B cell (primary cell): ENCODE data around the gene DPP4. TPM values are rescaled to one million over a fixed set of nuclear protein-coding genes. Genes with fewer than 3 reads are reported as not detected.

Source experiments
- ATAC-seq: fragments of 200-7000 bp; cut with Tn5 transposase; one replicate; pipeline ENCODE4 v1.10.0; 2021; ENCODE audit warnings: low read depth, mild to moderate bottlenecking, moderate number of reproducible peaks, moderate library complexity
- CTCF ChIA-PET: fragments of 350-600 bp; sonication (Branson Sonifier 250); formaldehyde crosslinking; loops from one replicate; lab custom pipeline; 2021; ENCODE audit warnings: antibody characterized with exemption, inconsistent platforms; lab: Charles Lee
- POLR2A ChIA-PET: fragments of 350-600 bp; sonication (Branson Sonifier 250); formaldehyde crosslinking; loops from one replicate; lab custom pipeline; 2021; ENCODE audit warnings: antibody characterized with exemption; lab: Charles Lee
- DNase-seq: peaks from one replicate; pipeline ENCODE4 v3.0.0; 2013
- H2AFZ ChIP-seq: 2 replicates; pipeline ENCODE4 v1.6.1; 2012; ENCODE audit warnings: mild to moderate bottlenecking, low read depth, low read length; ENCODE audit not compliant: insufficient read depth, poor library complexity, severe bottlenecking
- H3K27ac ChIP-seq, 2 donors: 1 replicate in 1 of 2; 2 replicates in 1 of 2; pipeline ENCODE4 v1.5.1; 2012 to 2013; ENCODE audit warnings: low read length in 2 of 2, mild to moderate bottlenecking in 2 of 2, moderate library complexity in 1 of 2
- H3K27me3 ChIP-seq, 4 experiments: fragments of 200-600 bp in 1 of 4; sonication (generic) in 1 of 4; replicated peaks in 1 of 4; 1 replicate in 2 of 4; 2 replicates in 2 of 4; pipeline versions ENCODE4 v1.6.1 to v1.7.0; 2013 to 2016; ENCODE audit warnings: low read length in 3 of 4, mild to moderate bottlenecking in 2 of 4, mixed read lengths in 1 of 4, moderate library complexity in 1 of 4; ENCODE audit not compliant: insufficient read depth in 4 of 4, control insufficient read depth in 3 of 4; ENCODE audit errors: control extremely low read depth in 1 of 4
- H3K36me3 ChIP-seq, 2 experiments: replicated peaks in 1 of 2; 1 replicate in 1 of 2; 2 replicates in 1 of 2; pipeline versions ENCODE4 v1.6.1 to v1.7.1; 2013; ENCODE audit warnings: low read length in 1 of 2; ENCODE audit not compliant: insufficient read depth in 2 of 2, control insufficient read depth in 1 of 2; ENCODE audit errors: control extremely low read depth in 1 of 2, extremely low read depth in 1 of 2
- H3K4me1 ChIP-seq, 2 donors: fragments of 200-600 bp in 1 of 2; sonication (generic) in 1 of 2; 1 replicate in 1 of 2; 2 replicates in 1 of 2; pipeline versions ENCODE4 v1.5.1 to v1.6.1; 2013 to 2017; ENCODE audit warnings: low read length in 2 of 2; ENCODE audit not compliant: control insufficient read depth in 2 of 2, insufficient read depth in 2 of 2
- H3K4me2 ChIP-seq: replicated peaks from 2 replicates; pipeline ENCODE3; 2012; ENCODE audit warnings: mild to moderate bottlenecking, low read depth, low read length; ENCODE audit not compliant: poor library complexity, severe bottlenecking
- H3K4me3 ChIP-seq, 5 experiments: fragments of 200-600 bp in 1 of 5; sonication (generic) in 1 of 5; 1 replicate in 3 of 5; 2 replicates in 2 of 5; pipeline versions ENCODE4 v1.5.1 to v1.7.0; 2011 to 2016; ENCODE audit warnings: low read length in 4 of 5, mild to moderate bottlenecking in 4 of 5, low read depth in 2 of 5, control low read depth in 1 of 5, moderate library complexity in 1 of 5; ENCODE audit not compliant: insufficient read depth in 1 of 5; ENCODE audit errors: control extremely low read depth in 1 of 5, extremely low read depth in 1 of 5
- H3K79me2 ChIP-seq: fragments of 200-600 bp; sonication (generic); one replicate; pipeline ENCODE4 v1.6.0; 2016; ENCODE audit warnings: low read length; ENCODE audit not compliant: control insufficient read depth, insufficient read depth
- H3K9ac ChIP-seq: fragments of 200-600 bp; sonication (generic); 2 replicates; pipeline ENCODE4 v1.6.1; 2017; ENCODE audit warnings: mild to moderate bottlenecking, low read length, moderate library complexity
- H3K9me3 ChIP-seq, 3 donors: one replicate each; pipeline versions ENCODE4 v1.6.1 to v1.7.1; 2013; ENCODE audit warnings: low read length in 2 of 3; ENCODE audit not compliant: control insufficient read depth in 2 of 3, insufficient read depth in 1 of 3; ENCODE audit errors: control extremely low read depth in 1 of 3
- H4K20me1 ChIP-seq: 2 replicates; pipeline ENCODE4 v1.6.0; 2012; ENCODE audit warnings: mild to moderate bottlenecking, low read length; ENCODE audit not compliant: insufficient read depth, control insufficient read depth, poor library complexity, severe bottlenecking
- H3K27ac Mint-ChIP-seq: one replicate; pipeline ENCODE4 v1.8.0; 2021; ENCODE audit warnings: mixed read lengths
- H3K27me3 Mint-ChIP-seq: one replicate; pipeline ENCODE4 v1.8.0; 2021; ENCODE audit warnings: mixed read lengths
- H3K4me1 Mint-ChIP-seq: one replicate; pipeline ENCODE4 v1.8.0; 2021; ENCODE audit warnings: mixed read lengths
- H3K4me3 Mint-ChIP-seq: one replicate; pipeline ENCODE4 v1.8.0; 2021; ENCODE audit warnings: mixed read lengths
- H3K9me3 Mint-ChIP-seq: one replicate; pipeline ENCODE4 v1.8.0; 2022; ENCODE audit warnings: mixed read lengths; ENCODE audit not compliant: insufficient read depth
- CTCF ChIP-seq: fragments of 200-600 bp; IDR thresholded peaks from one replicate; pipeline ENCODE4 v1.8.0; 2022; ENCODE audit warnings: antibody characterized with exemption, mild to moderate bottlenecking
- EZH2 ChIP-seq: IDR thresholded peaks from 2 replicates; pipeline ENCODE4 v1.6.1; 2012; ENCODE audit warnings: borderline replicate concordance, low read depth, mild to moderate bottlenecking, moderate library complexity, low read length; ENCODE audit not compliant: insufficient read depth, poor library complexity, severe bottlenecking
- WGBS: methylation state at CpG from one replicate; pipeline ENCODE4 v1.1.5; 2013; ENCODE audit warnings: missing lambda C conversion rate; ENCODE audit not compliant: insufficient coverage; 5-methylcytosine and 5-hydroxymethylcytosine counted together
- intact Hi-C: fragments of 100-400 bp; cut with micrococcal nuclease; formaldehyde crosslinking; loops from one replicate; pipeline ENCODE4 v1.10.0; 2022
- polyA plus RNA-seq: library from polyadenylated mRNA; depleted of rRNA; stranded (reverse); fragments of >200 nt; gene quantifications from 2 replicates; pipeline ENCODE4 v1.2.3, GENCODE V29; 2012
- total RNA-seq, 2 donors: library from RNA; stranded (reverse); fragments of 120-200 nt in 1 of 2; gene quantifications; 1 replicate in 1 of 2; 2 replicates in 1 of 2; pipeline versions ENCODE4 v1.2.3 to v1.2.4, GENCODE V29; 2013 to 2022

The DPP4 gene
- total and polyA plus RNA-seq, 2 donors (not counting 1 experiment from before 2014, with no cell fraction given), result 0.18 to 1.2 TPM

GRCh38 chr2:162106746-162107145, 32.7 kb upstream of the DPP4 start:
- Histone ChIP-seq H3K27ac (no peak overlapping the region), H3K79me2 (no peaks in the 10 kb centered on the region), H3K4me2 (no peak overlapping the region), H3K4me3 (no peak overlapping the region), H3K27me3 (no peaks in the 10 kb centered on the region), H3K36me3 (no peaks in the 10 kb centered on the region), H3K4me1 (no peaks in the 10 kb centered on the region), H3K9me3 (no peaks in the 10 kb centered on the region), H3K9ac (no peak overlapping the region), H2AFZ (no peak overlapping the region), H4K20me1 (no peaks in the 10 kb centered on the region)
- no peaks in the 10 kb centered on the region for H3K4me1 Mint-ChIP-seq
- H3K4me3 Mint-ChIP-seq, result no peak overlapping the region
- TF ChIP-seq EZH2 (no peak), CTCF (no peak)
- ChIA-PET CTCF (no interaction called here), POLR2A (no interaction called here)
- H3K27ac Mint-ChIP-seq, result no peak overlapping the region
- no peaks in the 10 kb centered on the region for H3K9me3 Mint-ChIP-seq
- DNase-seq, result no peak
- peaks cover 8% of the 10 kb centered on the region for H3K27me3 Mint-ChIP-seq
- intact Hi-C loops, result no loop called here
- ATAC-seq, result no peak
- no CpG with 5 or more reads among the region's 1 CpG for WGBS

DNA sequence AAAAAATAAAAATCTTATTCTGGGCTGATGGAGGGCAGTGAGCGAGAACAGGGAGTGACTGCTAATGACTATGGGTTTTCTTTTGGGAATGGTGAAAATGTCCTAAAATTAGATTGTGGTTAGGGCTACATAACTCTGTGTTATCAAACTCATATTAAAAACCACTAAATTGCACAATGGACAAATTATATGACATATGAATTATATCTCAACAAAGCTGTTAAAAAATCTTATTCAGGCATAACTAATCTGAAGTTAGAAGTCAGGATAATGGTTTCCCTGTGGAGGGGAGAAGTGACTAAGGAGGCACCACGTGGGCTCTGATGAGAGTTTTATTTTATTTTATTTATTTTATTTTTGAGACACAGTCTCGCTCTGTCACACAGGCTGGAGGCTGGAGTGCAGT, 32.1 kb upstream of the DPP4 start:
- Histone ChIP-seq H3K9ac (no peak overlapping the region), H2AFZ (no peak overlapping the region), H3K27ac (no peak overlapping the region), H3K9me3 (no peaks in the 10 kb centered on the region), H4K20me1 (no peaks in the 10 kb centered on the region), H3K4me2 (no peak overlapping the region), H3K36me3 (no peaks in the 10 kb centered on the region), H3K79me2 (no peaks in the 10 kb centered on the region), H3K4me1 (no peaks in the 10 kb centered on the region), H3K4me3 (no peak overlapping the region), H3K27me3 (no peaks in the 10 kb centered on the region)
- DNase-seq (no peak), ATAC-seq (no peak)
- TF ChIP-seq EZH2 (no peak), CTCF (no peak)
- Mint-ChIP-seq H3K27me3 (peaks cover 8% of the 10 kb centered on the region), H3K27ac (no peak overlapping the region), H3K4me1 (no peaks in the 10 kb centered on the region), H3K9me3 (no peaks in the 10 kb centered on the region), H3K4me3 (no peak overlapping the region)
- ChIA-PET POLR2A (no interaction called here), CTCF (no interaction called here)
- no CpG with 5 or more reads among the region's 3 CpGs for WGBS
- intact Hi-C loops, result no loop called here
